Eye (tissue), 1 donor: Measurements from ENCODE around the gene PDCD1.
"Not testable (repeated sequence)": the region's sequence is repeated elsewhere in the genome, so short reads cannot be mapped to it uniquely, and the experiment has no call there.

ENCODE experiments used
- DNase-seq: peaks from one replicate; pipeline ENCODE4 v3.0.0-alpha.2; 2015

The PDCD1 gene

GRCh38 chr2:241877197-241877685, 18.5 kb upstream of the PDCD1 start:
- no peak for DNase-seq

GRCh38 chr2:241876528-241877196, 18.0 kb upstream of the PDCD1 start:
- DNase-seq: no peak

GRCh38 chr2:241875754-241876527, 17.2 kb upstream of the PDCD1 start:
- not testable (repeated sequence) for DNase-seq

DNA sequence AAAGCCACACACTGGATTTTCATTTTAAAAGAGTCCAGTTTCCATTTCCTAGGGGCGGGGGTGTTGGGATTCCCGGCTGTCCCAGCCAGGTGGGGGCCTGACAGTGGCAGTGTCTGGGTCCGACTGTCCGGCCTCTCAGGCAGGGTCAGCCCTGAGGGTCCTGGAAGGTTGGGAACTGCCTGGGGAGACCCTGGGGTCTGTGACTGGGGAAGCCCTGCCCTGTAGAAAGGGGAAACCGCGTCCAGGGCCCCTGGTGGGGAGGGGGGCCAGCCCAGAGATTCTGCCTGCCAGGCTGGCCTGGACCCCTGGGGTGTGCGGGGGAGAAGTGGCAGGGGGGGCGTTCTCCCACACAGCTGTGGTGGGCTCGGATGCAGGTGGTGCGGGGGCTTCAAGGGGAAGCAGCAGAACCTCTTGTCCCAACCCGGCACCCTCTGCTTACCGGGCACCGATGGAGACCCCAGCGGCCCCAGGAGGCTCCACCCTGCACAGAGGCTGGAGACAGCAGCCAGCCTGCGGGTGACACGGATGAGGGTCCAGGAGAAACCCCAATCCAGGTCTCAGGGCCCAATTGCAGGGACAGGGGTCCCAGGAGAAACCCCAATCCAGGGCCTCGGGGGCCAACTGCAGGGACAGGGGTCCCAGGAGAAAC, 15.7 kb upstream of the PDCD1 start:
- no peak for DNase-seq

- no peak for DNase-seq
Observed at GRCh38 chr2:241873803-241874110, 15.1 kb upstream of the PDCD1 start.

DNA sequence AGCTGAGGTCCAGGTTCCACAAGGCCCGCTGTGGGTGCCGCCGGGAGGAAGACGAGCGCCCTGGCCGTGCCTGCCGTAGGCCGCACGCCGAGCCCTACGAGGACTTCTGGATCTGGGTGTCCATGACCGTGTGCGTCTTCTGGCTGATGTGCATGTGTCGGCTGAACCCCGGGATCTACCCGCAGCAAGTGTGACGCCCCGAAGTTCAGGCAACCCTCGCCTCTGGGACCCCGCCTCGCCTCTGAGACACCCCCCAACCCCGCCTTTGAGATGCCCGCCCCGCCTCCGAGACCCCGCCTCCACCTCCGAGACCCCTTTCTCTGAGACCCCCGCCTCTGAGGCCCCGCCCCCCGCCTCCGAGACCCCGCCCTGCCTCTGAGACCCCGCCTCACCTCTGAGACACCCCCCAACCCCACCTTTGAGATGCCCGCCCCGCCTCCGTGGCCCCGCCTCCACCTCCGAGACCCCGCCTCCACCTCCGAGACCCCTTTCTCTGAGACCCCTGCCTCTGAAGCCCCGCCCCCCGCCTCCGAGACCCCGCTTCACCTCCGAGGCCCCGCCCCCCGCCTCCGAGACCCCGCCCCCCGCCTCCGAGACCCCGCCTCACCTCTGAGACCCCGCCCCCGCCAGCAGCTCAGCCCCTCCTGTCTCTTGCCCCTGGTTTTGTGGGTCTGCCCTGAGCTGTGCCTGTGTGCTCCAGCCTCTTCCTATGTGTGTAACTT, 14.5 kb upstream of the PDCD1 start:
- no peak for DNase-seq

DNA sequence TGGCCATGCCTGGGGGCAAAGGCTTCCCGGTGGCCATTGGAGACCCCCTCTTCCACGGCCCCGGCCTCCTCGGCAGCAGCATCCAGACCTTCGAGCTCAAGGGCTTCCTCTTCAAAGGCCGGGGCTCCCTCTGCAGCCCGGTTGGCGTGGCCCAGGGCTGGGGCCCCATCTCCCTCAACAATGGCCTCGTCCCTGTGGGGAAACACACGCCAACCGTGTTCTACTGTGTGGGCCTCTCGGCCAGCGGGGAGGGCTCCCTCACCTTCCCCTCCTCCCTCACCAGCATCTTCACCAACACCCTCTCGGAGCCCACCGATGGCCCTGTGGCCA, 13.6 kb upstream of the PDCD1 start:
- no peak for DNase-seq

DNA sequence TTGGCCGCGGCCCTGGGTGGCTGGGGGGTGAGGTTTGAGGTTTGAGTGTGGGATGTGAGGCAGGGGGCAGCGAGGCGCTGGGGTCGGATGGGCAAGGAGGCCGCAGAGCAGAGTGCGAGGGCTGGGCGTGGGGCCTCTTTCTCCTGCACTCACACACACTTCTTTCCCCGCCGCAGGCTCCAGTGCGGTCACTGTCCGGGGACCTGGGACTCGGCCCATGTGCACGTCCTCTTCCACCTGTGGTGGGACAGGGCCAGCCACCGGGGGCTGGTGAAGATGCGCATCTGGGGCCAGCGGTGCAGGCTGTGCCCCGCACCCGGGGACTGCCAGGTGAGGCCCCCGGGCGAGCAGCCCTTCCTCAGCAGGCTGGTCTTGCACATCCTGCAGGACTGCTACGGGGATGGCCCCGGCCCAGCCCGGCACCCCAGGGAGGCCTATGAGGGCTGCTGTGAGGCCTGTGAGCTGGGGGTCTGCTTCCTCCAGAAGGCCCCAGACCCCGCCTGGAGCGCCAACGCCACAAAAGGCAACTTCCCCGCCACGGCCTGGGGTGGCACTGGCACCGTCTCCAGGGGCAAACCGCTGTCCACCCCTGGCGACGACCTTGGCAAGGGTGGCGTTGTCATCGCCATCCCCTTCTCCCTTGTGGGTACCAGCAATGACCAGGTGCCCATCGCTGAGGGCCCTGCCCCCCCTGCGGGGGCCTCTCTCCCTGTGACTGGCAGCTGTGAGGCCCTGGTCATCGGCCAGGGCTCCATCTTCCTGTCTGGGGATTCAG, 13.0 kb upstream of the PDCD1 start:
- no peak for DNase-seq

- DNase-seq: no peak
Observed at GRCh38 chr2:241870611-241871537, 12.2 kb upstream of the PDCD1 start.

- no peak for DNase-seq
Observed at GRCh38 chr2:241870081-241870541, 11.4 kb upstream of the PDCD1 start.

GRCh38 chr2:241869087-241869961, 10.6 kb upstream of the PDCD1 start, which contains the start of gene RTP5:
TSS of gene RTP5 (plus strand) at chr2:241869729. CDS start at chr2:241869757, 28 bp downstream.
- DNase-seq: no peak

GRCh38 chr2:241868661-241869081, 10.0 kb upstream of the PDCD1 start:
- no peak for DNase-seq

GRCh38 chr2:241867776-241868420, 9.2 kb upstream of the PDCD1 start:
- DNase-seq: no peak

DNA sequence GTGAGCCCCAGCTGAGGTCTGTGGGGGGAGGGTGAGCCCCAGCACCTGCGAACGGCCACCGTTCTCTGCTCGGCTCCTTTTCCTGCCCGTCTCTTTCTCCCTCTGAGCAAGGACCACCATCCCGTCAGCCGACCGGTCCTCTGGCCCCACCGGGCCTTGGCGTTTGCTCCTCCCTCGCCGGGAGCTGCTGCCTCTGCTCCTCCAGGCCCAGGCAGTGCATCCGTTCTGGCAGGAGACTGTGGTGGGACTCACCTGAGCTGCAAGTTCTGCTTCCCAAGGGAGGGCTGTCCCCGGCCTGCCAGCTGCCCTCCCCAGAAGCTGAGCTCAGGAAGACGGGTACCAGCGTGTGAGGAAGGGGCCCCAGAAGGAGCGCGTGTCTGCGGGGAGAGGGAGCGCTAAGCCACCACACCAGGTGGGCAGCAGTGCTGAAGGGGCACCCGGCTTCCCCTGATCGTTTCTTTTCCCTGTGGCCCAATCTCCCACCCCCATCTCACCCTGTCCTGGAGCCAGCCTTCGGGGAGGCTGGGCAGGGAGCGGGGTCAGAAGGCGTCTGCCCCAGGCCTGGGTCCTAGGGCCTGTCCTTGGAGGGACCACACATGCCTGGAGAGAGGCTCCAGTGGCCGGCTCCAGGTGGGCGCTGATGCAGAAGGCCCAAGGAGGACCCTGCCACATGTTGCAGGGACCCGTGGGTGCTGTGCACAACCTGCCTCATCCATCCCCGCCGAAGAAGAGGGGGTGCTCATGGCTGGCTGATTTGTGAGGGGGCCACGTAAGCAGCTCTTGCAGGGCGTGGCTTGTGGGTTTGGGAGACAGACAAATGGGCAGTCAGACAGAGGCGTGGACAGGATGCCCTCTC, 8.3 kb upstream of the PDCD1 start:
- DNase-seq: no peak

GRCh38 chr2:241865957-241866789, 7.5 kb upstream of the PDCD1 start:
- peak; percentile 75 for DNase-seq

- DNase-seq: no peak
Observed at GRCh38 chr2:241865416-241865956, 6.8 kb upstream of the PDCD1 start.

DNA sequence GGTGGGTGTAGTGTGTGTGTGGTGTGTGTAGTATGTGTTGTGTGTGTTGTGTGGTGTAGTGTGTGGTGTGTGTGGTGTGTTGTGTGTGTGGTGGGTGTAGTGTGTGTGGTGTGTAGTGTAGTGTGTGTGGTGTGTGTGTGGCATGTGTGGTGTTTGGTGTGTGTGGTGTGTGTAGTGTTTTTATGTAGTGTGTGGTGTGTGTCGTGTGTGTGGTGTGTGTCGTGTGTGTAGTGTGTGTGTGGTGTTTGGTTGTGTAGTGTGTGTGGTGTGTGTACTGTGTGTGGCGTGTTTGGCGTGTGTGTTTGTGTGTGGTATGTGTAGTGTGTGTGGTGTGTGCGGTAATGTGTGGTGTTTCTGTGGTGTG, 6.1 kb upstream of the PDCD1 start:
- no peak for DNase-seq
